ENCODE data around the gene CDC37L1. TPM values are rescaled to one million over a fixed set of nuclear protein-coding genes. Genes with fewer than 3 reads are reported as not detected.

CDC37L1 gene
- total and polyA plus RNA-seq, 2 experiments from 2014 or later = 26.9 to 29.6 TPM

- no peak for TF ChIP-seq ZNF462 (CRISPR knock-in tag; IDR thresholded peaks at IDR 0.05)
- no peak for TF ChIP-seq ZNF331 (CRISPR knock-in tag; IDR thresholded peaks at IDR 0.05; ENCODE audit: low read depth)
- no peak for TF ChIP-seq ETS1 (IDR thresholded peaks at IDR 0.05)
- TF ChIP-seq STAT1 (IDR thresholded peaks at IDR 0.05; ENCODE audit: unreplicated experiment) = no peak
- no peak for TF ChIP-seq ZNF114 (CRISPR knock-in tag; IDR thresholded peaks at IDR 0.05)
Measured at GRCh38 chr9:4665357-4665756, 14.0 kb upstream of the CDC37L1 start (continued).

- H3K4me2 ChIP-seq = peak within 1 kb of the TSS; percentile 89
- peaks cover 63% of the 10 kb centered on the region for H3K4me1 Mint-ChIP-seq
- H3K9me3 Mint-ChIP-seq = no peaks in the 10 kb centered on the region
- DNase-seq (ENCODE audit: low spot score) (peak; percentile 61), ATAC-seq (peak; percentile 4; the same call in 2 of the 3 replicates)
- peak within 1 kb of the TSS; percentile 70 for H3K27ac Mint-ChIP-seq
- no peak within 1 kb of the TSS for H3K27ac ChIP-seq (ENCODE audit: low read depth)
- H3K79me2 ChIP-seq (replicated peaks; ENCODE audit: insufficient read depth) = peaks cover 13% of the 10 kb centered on the region; the same call in 1 of the 2 replicates
- no peaks in the 10 kb centered on the region for H3K36me3 ChIP-seq (ENCODE audit: insufficient read depth)
- H3F3A ChIP-seq (replicated peaks; ENCODE audit: low read depth) = no peaks in the 10 kb centered on the region
- H2AFZ ChIP-seq = peak within 1 kb of the TSS; percentile 73
- no peaks in the 10 kb centered on the region for H4K20me1 ChIP-seq (replicated peaks; ENCODE audit: insufficient read depth)
- peaks cover 44% of the 10 kb centered on the region for H3K4me1 ChIP-seq (ENCODE audit: insufficient read depth)
- peak within 1 kb of the TSS; percentile 79 for H3K4me3 ChIP-seq
- H3K36me3 Mint-ChIP-seq (ENCODE audit: low read depth) = no peaks in the 10 kb centered on the region
- peaks cover 5% of the 10 kb centered on the region for H3K27me3 Mint-ChIP-seq (ENCODE audit: insufficient read depth, low read depth, poor library complexity)
- H3K4me3 Mint-ChIP-seq = peak within 1 kb of the TSS; percentile 75
- H3K9me2 ChIP-seq (ENCODE audit: insufficient read depth) = no peaks in the 10 kb centered on the region
- H3K27me3 ChIP-seq (ENCODE audit: insufficient read depth) = 0 out of 2 replicates have a peak, but pooled peaks cover 2% of the 10 kb centered on the region
- TF ChIP-seq POLR2AphosphoS5 (IDR thresholded peaks at IDR 0.05; ENCODE audit: low read depth) (peak; percentile 38; the same call in 1 of the 2 replicates), EZH2 (IDR thresholded peaks at IDR 0.05; ENCODE audit: low read depth, unreplicated experiment) (no peak), STAT1 (IDR thresholded peaks at IDR 0.05; ENCODE audit: unreplicated experiment) (no peak), CREB1 (CRISPR knock-in tag; IDR thresholded peaks at IDR 0.05; ENCODE audit: low read depth) (no peak), REST (IDR thresholded peaks at IDR 0.05; ENCODE audit: unreplicated experiment) (no peak), ZNF331 (CRISPR knock-in tag; IDR thresholded peaks at IDR 0.05; ENCODE audit: low read depth) (no peak), ZNF114 (CRISPR knock-in tag; IDR thresholded peaks at IDR 0.05) (no peak), CTCF (conservative IDR thresholded peaks at IDR 0.05; ENCODE audit: low read depth in 2 of 2) (peak in 1 of 2 experiments; percentile 22; a peak in 2 of 4 replicates), NANOG (IDR thresholded peaks at IDR 0.05; ENCODE audit: borderline replicate concordance) (no peak)
Measured at GRCh38 chr9:4666042-4666699, 13.2 kb upstream of the CDC37L1 start, which contains the start of gene SPATA6L. Gene SPATA6L, minus strand, starts transcription at chr9:4666480. Its CDS starts 230 bp downstream, at chr9:4666250.
